HL-60 (cell line): ENCODE results near the gene CST9.

Experiments used
- DNase-seq, 2 experiments: peaks; one replicate each; pipeline ENCODE4 v3.0.0-alpha.2; 2010 to 2020; ENCODE audit warnings: low read depth in 1 of 2, low spot score in 1 of 2
- H3K27ac ChIP-seq: fragments of 250-450 bp; sonication (Bioruptor Pico); replicated peaks from 2 replicates; pipeline ENCODE4 v1.5.1; 2020; ENCODE audit warnings: mild to moderate bottlenecking, moderate library complexity
- H3K27me3 ChIP-seq: fragments of 250-450 bp; sonication (Bioruptor Pico); 2 replicates; pipeline ENCODE4 v1.5.1; 2021; ENCODE audit warnings: mild to moderate bottlenecking, moderate library complexity; ENCODE audit not compliant: insufficient read depth, poor library complexity, severe bottlenecking
- H3K4me3 ChIP-seq: replicated peaks from 2 replicates; pipeline ENCODE4 v1.5.1; 2011; ENCODE audit warnings: mild to moderate bottlenecking, control low read depth, low read length; ENCODE audit not compliant: insufficient read depth
- CTCF ChIP-seq: IDR thresholded peaks from one replicate; pipeline ENCODE4 v1.5.1; 2011; ENCODE audit warnings: low read length, control low read depth, inconsistent platforms; ENCODE audit not compliant: insufficient read depth
- GABPA ChIP-seq: IDR thresholded peaks from 2 replicates; pipeline ENCODE4 v1.6.1; 2012; ENCODE audit warnings: low read depth
- POLR2AphosphoS5 ChIP-seq: IDR thresholded peaks from 2 replicates; pipeline ENCODE4 v1.6.1; 2012; ENCODE audit warnings: low read depth
- REST ChIP-seq: IDR thresholded peaks from 2 replicates; pipeline ENCODE4 v1.6.1; 2012; ENCODE audit warnings: low read depth; ENCODE audit not compliant: insufficient replicate concordance
- SPI1 ChIP-seq: IDR thresholded peaks from 2 replicates; pipeline ENCODE4 v1.6.1; 2012; ENCODE audit warnings: low read depth, mild to moderate bottlenecking, borderline replicate concordance

CST9 gene

GRCh38 chr20:23653400-23653938 lies 47.8 kb upstream of the CST9 start:
- Histone ChIP-seq H3K27me3 (no peaks in the 10 kb centered on the region), H3K27ac (no peak overlapping the region), H3K4me3 (no peak overlapping the region)
- TF ChIP-seq REST (no peak), SPI1 (no peak), POLR2AphosphoS5 (no peak), CTCF (no peak), GABPA (no peak)
- DNase-seq: no peak

- no peak for DNase-seq
- H3K27me3 ChIP-seq: no peaks in the 10 kb centered on the region
- no peak overlapping the region for H3K4me3 ChIP-seq
- no peak overlapping the region for H3K27ac ChIP-seq
- no peak for TF ChIP-seq CTCF
- TF ChIP-seq POLR2AphosphoS5: no peak
- no peak for TF ChIP-seq GABPA
- no peak for TF ChIP-seq SPI1
- no peak for TF ChIP-seq REST
These were observed 47.2 kb upstream of the CST9 start for GRCh38 chr20:23652926-23653325.

- H3K4me3 ChIP-seq: no peak overlapping the region
- no peak for DNase-seq
- H3K27ac ChIP-seq: no peak overlapping the region
- H3K27me3 ChIP-seq: no peaks in the 10 kb centered on the region
- TF ChIP-seq GABPA (no peak), REST (no peak), POLR2AphosphoS5 (no peak), SPI1 (no peak), CTCF (no peak)
These were observed 46.7 kb upstream of the CST9 start for GRCh38 chr20:23652371-23652770.
